Mucosa of descending colon (tissue), 3 donors: ENCODE results near the gene DSG1. TPM values are rescaled to one million over a fixed set of nuclear protein-coding genes. Genes with fewer than 3 reads are reported as not detected.

Experiments used
- ATAC-seq: fragments of 200-7000 bp; cut with Tn5 transposase; one replicate; pipeline ENCODE4 v1.9.1; 2020; ENCODE audit warnings: mild to moderate bottlenecking, moderate library complexity
- DNase-seq, 3 donors: peaks; one replicate each; pipeline ENCODE4 v3.0.0-alpha.2; 2020
- H3K36me3 ChIP-seq: fragments of 200-600 bp; one replicate; pipeline ENCODE4 v1.8.0; 2021; ENCODE audit warnings: low read depth, mild to moderate bottlenecking
- H3K4me1 ChIP-seq: fragments of 200-600 bp; one replicate; pipeline ENCODE4 v1.8.0; 2021; ENCODE audit warnings: low read depth, mild to moderate bottlenecking
- H3K4me3 ChIP-seq: fragments of 200-600 bp; one replicate; pipeline ENCODE4 v1.8.0; 2021; ENCODE audit warnings: mild to moderate bottlenecking
- H3K9me3 ChIP-seq: fragments of 200-600 bp; one replicate; pipeline ENCODE4 v1.8.0; 2021; ENCODE audit warnings: mild to moderate bottlenecking
- CTCF ChIP-seq: fragments of 200-600 bp; IDR thresholded peaks from one replicate; pipeline ENCODE4 v1.8.0; 2022; ENCODE audit warnings: antibody characterized with exemption, mild to moderate bottlenecking
- intact Hi-C, 2 donors: fragments of 100-400 bp; cut with DNase I in 1 of 2; cut with micrococcal nuclease in 1 of 2; formaldehyde crosslinking; loops; one replicate each; pipeline versions ENCODE4 v1.11.0 to v1.11.1; 2022; cut with DNase I, micrococcal nuclease
- total RNA-seq, 3 donors: library from RNA; stranded (reverse); fragmentation: NEBNext Ultra II Directional in 2 of 3; extraction: Animal tissue kit (Norgen Biotek cat#: 25700) in 2 of 3; gene quantifications; one replicate each; pipeline versions ENCODE4 v1.2.1 to v1.2.4, GENCODE V29; 2021 to 2023
- donor health status: DM: no; HTN: no; CAD: no; lungs with moderate emphysema.
- donor health status: DM: no; HTN: no; CAD: no.
- donor health status: DM: no; HTN: yes; CAD: no.

The DSG1 gene
- total RNA-seq, 3 donors from 2014 or later, result not detected

GRCh38 chr18:31396796-31397612, 79.0 kb downstream of the DSG1 start:
- DNase-seq (peak in 2 of 3 donors; percentile 39 to 49), ATAC-seq (peak; percentile 81)
- peaks cover 5% of the 10 kb centered on the region for H3K4me1 ChIP-seq
- H3K9me3 ChIP-seq, result no peaks in the 10 kb centered on the region
- TF ChIP-seq CTCF, result no peak
- H3K36me3 ChIP-seq, result no peaks in the 10 kb centered on the region
- intact Hi-C loops, result no loop called here
- no peak overlapping the region for H3K4me3 ChIP-seq

- Histone ChIP-seq H3K4me1 (peaks cover 5% of the 10 kb centered on the region), H3K9me3 (no peaks in the 10 kb centered on the region), H3K4me3 (no peak overlapping the region), H3K36me3 (no peaks in the 10 kb centered on the region)
- ATAC-seq, result no peak
- no peak for TF ChIP-seq CTCF
- intact Hi-C loops, result no loop called here
- no peak for DNase-seq
Measured at GRCh38 chr18:31398191-31398590, 80.2 kb downstream of the DSG1 start.

GRCh38 chr18:31399306-31400032, 81.5 kb downstream of the DSG1 start:
- peak in 1 of 3 donors; percentile 54 for DNase-seq
- intact Hi-C loops, result no loop called here

GRCh38 chr18:31401156-31402025, 83.4 kb downstream of the DSG1 start:
- H3K9me3 ChIP-seq, result no peaks in the 10 kb centered on the region
- H3K36me3 ChIP-seq, result no peaks in the 10 kb centered on the region
- no peak for TF ChIP-seq CTCF
- peaks cover 5% of the 10 kb centered on the region for H3K4me1 ChIP-seq
- ATAC-seq, result peak; percentile 52
- intact Hi-C loops, result no loop called here
- H3K4me3 ChIP-seq, result no peak overlapping the region
- DNase-seq, result peak in 1 of 3 donors; percentile 32

More at GRCh38 chr18:31399306-31400032, 81.5 kb downstream of the DSG1 start:
- no peak for TF ChIP-seq CTCF
- H3K9me3 ChIP-seq, result no peaks in the 10 kb centered on the region
- H3K4me1 ChIP-seq, result peaks cover 5% of the 10 kb centered on the region
- peak; percentile 74 for ATAC-seq
- H3K36me3 ChIP-seq, result no peaks in the 10 kb centered on the region
- no peak overlapping the region for H3K4me3 ChIP-seq

- intact Hi-C loops, result no loop called here
- no peak for DNase-seq
Measured at GRCh38 chr18:31402026-31402373, 84.0 kb downstream of the DSG1 start.

More at GRCh38 chr18:31402026-31402373, 84.0 kb downstream of the DSG1 start:
- TF ChIP-seq CTCF, result no peak
- Histone ChIP-seq H3K9me3 (no peaks in the 10 kb centered on the region), H3K4me1 (peaks cover 5% of the 10 kb centered on the region), H3K36me3 (no peaks in the 10 kb centered on the region), H3K4me3 (no peak overlapping the region)
- ATAC-seq, result no peak
